Stomach (tissue), 4 donors: Measurements from ENCODE around the gene SLC24A4.

Experiments used
- POLR2AphosphoS5 ChIP-seq, 3 donors: sonication (generic); formaldehyde crosslinking; IDR thresholded peaks; one replicate each; pipeline ENCODE4 v1.6.1; 2016; ENCODE audit warnings: antibody characterized with exemption in 3 of 3
- TF ChIP-seq, protein P1 (sequence below), 7 experiments: fragments of 450-650 bp in 4 of 7; fragments of 200-600 bp in 3 of 7; sonication (generic) in 3 of 7; IDR thresholded peaks; one replicate each; pipeline ENCODE4 v1.5.1; 2016 to 2019; ENCODE audit warnings: antibody characterized with exemption in 7 of 7, control low read depth in 2 of 7, mild to moderate bottlenecking in 1 of 7

DNA sequence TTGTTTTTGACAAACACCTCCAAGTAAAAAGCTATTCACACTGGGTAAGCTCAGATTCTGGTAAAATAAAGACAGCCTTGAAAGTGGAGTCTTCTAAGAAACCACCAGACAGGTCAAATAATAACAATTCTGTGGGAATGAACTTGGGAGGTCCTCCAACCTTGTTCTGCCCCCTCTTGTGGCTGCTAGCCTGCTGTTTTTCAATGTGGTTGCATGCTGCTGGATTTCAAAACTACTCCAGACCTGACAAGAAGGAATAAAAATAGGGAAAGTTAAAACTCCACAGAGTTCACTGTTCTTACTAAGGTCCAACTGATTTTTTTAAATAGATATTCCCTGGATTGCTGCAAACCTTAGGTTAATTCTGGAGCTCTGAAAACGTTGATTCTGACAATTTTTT lies 158.4 kb downstream of the SLC24A4 start:
- no peak for TF ChIP-seq POLR2AphosphoS5 (IDR thresholded peaks at IDR 0.05)
- TF ChIP-seq, protein P1, sequence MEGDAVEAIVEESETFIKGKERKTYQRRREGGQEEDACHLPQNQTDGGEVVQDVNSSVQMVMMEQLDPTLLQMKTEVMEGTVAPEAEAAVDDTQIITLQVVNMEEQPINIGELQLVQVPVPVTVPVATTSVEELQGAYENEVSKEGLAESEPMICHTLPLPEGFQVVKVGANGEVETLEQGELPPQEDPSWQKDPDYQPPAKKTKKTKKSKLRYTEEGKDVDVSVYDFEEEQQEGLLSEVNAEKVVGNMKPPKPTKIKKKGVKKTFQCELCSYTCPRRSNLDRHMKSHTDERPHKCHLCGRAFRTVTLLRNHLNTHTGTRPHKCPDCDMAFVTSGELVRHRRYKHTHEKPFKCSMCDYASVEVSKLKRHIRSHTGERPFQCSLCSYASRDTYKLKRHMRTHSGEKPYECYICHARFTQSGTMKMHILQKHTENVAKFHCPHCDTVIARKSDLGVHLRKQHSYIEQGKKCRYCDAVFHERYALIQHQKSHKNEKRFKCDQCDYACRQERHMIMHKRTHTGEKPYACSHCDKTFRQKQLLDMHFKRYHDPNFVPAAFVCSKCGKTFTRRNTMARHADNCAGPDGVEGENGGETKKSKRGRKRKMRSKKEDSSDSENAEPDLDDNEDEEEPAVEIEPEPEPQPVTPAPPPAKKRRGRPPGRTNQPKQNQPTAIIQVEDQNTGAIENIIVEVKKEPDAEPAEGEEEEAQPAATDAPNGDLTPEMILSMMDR (IDR thresholded peaks at IDR 0.05) = no peak
